Measurements from ENCODE around the gene ZBTB7C.

The ZBTB7C gene

DNA sequence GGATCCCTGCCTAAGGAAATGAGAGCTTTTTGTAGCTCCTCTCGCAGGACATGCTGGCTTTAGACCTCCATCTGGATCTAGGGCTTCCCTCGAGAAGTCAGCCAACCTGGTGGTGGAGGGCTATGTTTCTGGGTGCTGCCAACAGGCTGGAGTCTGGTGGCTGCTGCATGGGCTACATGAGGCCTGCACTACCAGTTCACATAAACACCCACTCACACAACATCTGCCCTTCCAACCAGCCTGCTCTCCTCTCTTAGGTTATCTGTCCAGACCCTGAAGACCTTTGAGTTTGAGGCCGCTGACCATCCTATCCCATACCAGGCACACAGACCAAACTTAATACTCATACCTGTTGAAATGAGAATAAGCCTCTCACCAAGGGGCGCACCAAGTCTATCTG lies 427.4 kb downstream of the ZBTB7C start:
- Histone ChIP-seq H3K4me2 (ENCODE audit: low read depth, low read length, poor library complexity, severe bottlenecking) (no peak overlapping the region), H2AFZ (ENCODE audit: low read depth, low read length, severe bottlenecking) (no peak overlapping the region), H3K9ac (ENCODE audit: low read length) (no peak overlapping the region)

DNA sequence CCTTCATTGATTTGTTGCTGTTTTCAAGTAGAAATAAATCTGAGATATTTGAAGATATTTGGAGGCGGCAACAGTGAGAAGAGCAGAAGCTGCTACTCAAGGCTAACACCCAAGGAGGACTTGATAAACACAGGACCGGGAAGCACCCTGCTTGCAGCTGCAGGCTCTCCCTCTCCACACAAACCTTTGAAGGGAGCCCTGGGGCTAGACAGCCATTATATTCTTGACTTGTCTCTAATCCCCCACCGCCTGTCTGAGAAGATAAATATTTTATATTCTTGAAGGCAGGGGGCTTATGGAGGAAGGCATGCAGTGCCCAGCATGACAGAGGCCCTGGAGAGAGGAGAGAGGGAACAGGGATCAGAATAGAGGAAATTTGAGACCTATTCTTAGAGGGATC lies 427.9 kb downstream of the ZBTB7C start:
- Histone ChIP-seq H3K36me3 (ENCODE audit: low read length) (no peaks in the 10 kb centered on the region), H4K20me1 (ENCODE audit: low read depth, low read length) (no peaks in the 10 kb centered on the region), H3K27ac (ENCODE audit: low read depth, low read length) (no peak overlapping the region), H3K9me2 (replicated peaks; ENCODE audit: insufficient read depth, low read length) (no peaks in the 10 kb centered on the region), H3F3A (ENCODE audit: insufficient read depth) (no peaks in the 10 kb centered on the region), H3K9ac (ENCODE audit: low read length) (no peak overlapping the region), H2AFZ (ENCODE audit: low read depth, low read length, severe bottlenecking) (no peak overlapping the region), H3K27me3 (ENCODE audit: low read length) (peaks cover 5% of the 10 kb centered on the region; the same call in 1 of the 2 replicates), H3K79me2 (ENCODE audit: insufficient read depth, low read length) (no peaks in the 10 kb centered on the region), H3K9me3 (ENCODE audit: insufficient read depth, low read length) (peaks cover 1% of the 10 kb centered on the region; the same call in 1 of the 2 replicates), H3K4me2 (ENCODE audit: low read depth, low read length, poor library complexity, severe bottlenecking) (no peak overlapping the region), H3K4me3 (ENCODE audit: insufficient read depth, low read length, poor library complexity, severe bottlenecking) (no peak overlapping the region)
- no peak for TF ChIP-seq EZH2phosphoT487 (conservative IDR thresholded peaks at IDR 0.05; ENCODE audit: low read length)
- TF ChIP-seq, protein P1, sequence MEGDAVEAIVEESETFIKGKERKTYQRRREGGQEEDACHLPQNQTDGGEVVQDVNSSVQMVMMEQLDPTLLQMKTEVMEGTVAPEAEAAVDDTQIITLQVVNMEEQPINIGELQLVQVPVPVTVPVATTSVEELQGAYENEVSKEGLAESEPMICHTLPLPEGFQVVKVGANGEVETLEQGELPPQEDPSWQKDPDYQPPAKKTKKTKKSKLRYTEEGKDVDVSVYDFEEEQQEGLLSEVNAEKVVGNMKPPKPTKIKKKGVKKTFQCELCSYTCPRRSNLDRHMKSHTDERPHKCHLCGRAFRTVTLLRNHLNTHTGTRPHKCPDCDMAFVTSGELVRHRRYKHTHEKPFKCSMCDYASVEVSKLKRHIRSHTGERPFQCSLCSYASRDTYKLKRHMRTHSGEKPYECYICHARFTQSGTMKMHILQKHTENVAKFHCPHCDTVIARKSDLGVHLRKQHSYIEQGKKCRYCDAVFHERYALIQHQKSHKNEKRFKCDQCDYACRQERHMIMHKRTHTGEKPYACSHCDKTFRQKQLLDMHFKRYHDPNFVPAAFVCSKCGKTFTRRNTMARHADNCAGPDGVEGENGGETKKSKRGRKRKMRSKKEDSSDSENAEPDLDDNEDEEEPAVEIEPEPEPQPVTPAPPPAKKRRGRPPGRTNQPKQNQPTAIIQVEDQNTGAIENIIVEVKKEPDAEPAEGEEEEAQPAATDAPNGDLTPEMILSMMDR (IDR thresholded peaks at IDR 0.05; ENCODE audit: insufficient read depth, low read length, poor library complexity, severe bottlenecking), result no peak

More for the DNA sequence above, 427.4 kb downstream of the ZBTB7C start:
- H3K36me3 ChIP-seq (ENCODE audit: low read length), result no peaks in the 10 kb centered on the region
- no peak overlapping the region for H3K4me3 ChIP-seq (ENCODE audit: insufficient read depth, low read length, poor library complexity, severe bottlenecking)
- H3K27me3 ChIP-seq (ENCODE audit: low read length), result peaks cover 5% of the 10 kb centered on the region; the same call in 1 of the 2 replicates
- no peaks in the 10 kb centered on the region for H4K20me1 ChIP-seq (ENCODE audit: low read depth, low read length)
- no peak overlapping the region for H3K27ac ChIP-seq (ENCODE audit: low read depth, low read length)
- TF ChIP-seq, protein P1 (IDR thresholded peaks at IDR 0.05; ENCODE audit: insufficient read depth, low read length, poor library complexity, severe bottlenecking), result no peak
- TF ChIP-seq EZH2phosphoT487 (conservative IDR thresholded peaks at IDR 0.05; ENCODE audit: low read length), result no peak
- no peaks in the 10 kb centered on the region for H3K9me3 ChIP-seq (ENCODE audit: insufficient read depth, low read length)
- H3K9me2 ChIP-seq (replicated peaks; ENCODE audit: insufficient read depth, low read length), result no peaks in the 10 kb centered on the region
- H3F3A ChIP-seq (ENCODE audit: insufficient read depth), result no peaks in the 10 kb centered on the region
- H3K79me2 ChIP-seq (ENCODE audit: insufficient read depth, low read length), result no peaks in the 10 kb centered on the region

DNA sequence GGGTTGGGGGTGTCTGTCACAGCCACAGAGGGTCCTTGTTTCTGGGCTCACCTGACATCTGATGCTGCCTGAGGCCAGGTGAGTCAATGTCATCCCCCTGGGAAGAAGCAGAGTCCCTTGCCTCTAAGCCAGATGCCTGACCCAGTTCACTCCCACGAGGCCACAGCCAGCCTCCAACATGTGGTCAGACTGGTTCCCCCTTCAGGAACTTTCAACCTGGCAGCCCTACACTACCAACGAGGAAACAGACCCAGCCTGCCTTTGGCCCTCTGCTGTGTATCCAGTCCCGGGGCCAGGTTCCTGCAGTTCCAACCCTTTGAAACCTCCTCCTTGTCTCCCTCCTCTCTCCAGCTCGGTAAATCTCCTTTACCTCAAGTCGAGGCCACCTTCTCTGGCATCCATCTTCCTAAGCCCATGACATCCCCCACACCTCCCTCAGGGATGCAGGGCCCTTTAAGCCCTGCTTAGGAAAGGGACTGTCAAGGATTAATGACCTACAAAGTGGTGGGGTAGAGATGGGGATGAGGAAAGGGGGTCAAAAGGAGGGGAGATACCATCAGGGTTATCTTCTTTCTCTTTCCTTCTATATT lies 429.5 kb downstream of the ZBTB7C start:
- TF ChIP-seq, protein P1 (IDR thresholded peaks at IDR 0.05; ENCODE audit: insufficient read depth, low read length, poor library complexity, severe bottlenecking), result no peak
- TF ChIP-seq EZH2phosphoT487 (conservative IDR thresholded peaks at IDR 0.05; ENCODE audit: low read length), result no peak
- H3K9ac ChIP-seq (ENCODE audit: low read length), result no peak overlapping the region
- no peaks in the 10 kb centered on the region for H3F3A ChIP-seq (ENCODE audit: insufficient read depth)
- H3K79me2 ChIP-seq (ENCODE audit: insufficient read depth, low read length), result no peaks in the 10 kb centered on the region
- H3K27me3 ChIP-seq (ENCODE audit: low read length), result peaks cover 5% of the 10 kb centered on the region; the same call in 1 of the 2 replicates
- H4K20me1 ChIP-seq (ENCODE audit: low read depth, low read length), result no peaks in the 10 kb centered on the region
- peaks cover 9% of the 10 kb centered on the region; the same call in 1 of the 2 replicates for H3K9me3 ChIP-seq (ENCODE audit: insufficient read depth, low read length)
- H3K4me2 ChIP-seq (ENCODE audit: low read depth, low read length, poor library complexity, severe bottlenecking), result no peak overlapping the region
- no peak overlapping the region for H2AFZ ChIP-seq (ENCODE audit: low read depth, low read length, severe bottlenecking)
- H3K9me2 ChIP-seq (replicated peaks; ENCODE audit: insufficient read depth, low read length), result no peaks in the 10 kb centered on the region
- H3K36me3 ChIP-seq (ENCODE audit: low read length), result no peaks in the 10 kb centered on the region
- no peak overlapping the region for H3K4me3 ChIP-seq (ENCODE audit: insufficient read depth, low read length, poor library complexity, severe bottlenecking)
- no peak overlapping the region for H3K27ac ChIP-seq (ENCODE audit: low read depth, low read length)

Measured in SU-DHL-6 (cell line).